Liver (tissue), 3 donors: ENCODE results near the gene RFX4.

Source experiments
- EGR1 ChIP-seq, 2 donors: IDR thresholded peaks; 2 replicates each; pipeline ENCODE4 v1.6.1; 2016 to 2018; ENCODE audit warnings: antibody characterized with exemption in 2 of 2, low read depth in 2 of 2
- FOXA1 ChIP-seq: IDR thresholded peaks from 2 replicates; pipeline ENCODE4 v1.6.1; 2016; ENCODE audit warnings: antibody characterized with exemption
- GABPA ChIP-seq, 2 donors: IDR thresholded peaks in 1 of 2; conservative IDR thresholded peaks in 1 of 2; 2 replicates each; pipeline ENCODE4 v1.6.1; 2016; ENCODE audit warnings: antibody characterized with exemption in 2 of 2, mild to moderate bottlenecking in 1 of 2, moderate library complexity in 1 of 2
- HNF4A ChIP-seq, 2 donors: conservative IDR thresholded peaks; 2 replicates each; pipeline ENCODE4 v1.6.1; 2016; ENCODE audit warnings: antibody characterized with exemption in 2 of 2, mild to moderate bottlenecking in 2 of 2
- JUND ChIP-seq, 2 donors: IDR thresholded peaks; 2 replicates each; pipeline ENCODE4 v1.6.1; 2016; ENCODE audit warnings: antibody characterized with exemption in 2 of 2
- MAX ChIP-seq: IDR thresholded peaks from 2 replicates; pipeline ENCODE4 v1.6.1; 2016; ENCODE audit warnings: antibody characterized with exemption
- REST ChIP-seq: IDR thresholded peaks from 2 replicates; pipeline ENCODE4 v1.6.1; 2016; ENCODE audit warnings: antibody characterized with exemption, mild to moderate bottlenecking
- SP1 ChIP-seq: IDR thresholded peaks from 2 replicates; pipeline ENCODE4 v1.6.1; 2018; ENCODE audit warnings: antibody characterized with exemption, mild to moderate bottlenecking
- TAF1 ChIP-seq: conservative IDR thresholded peaks from 2 replicates; pipeline ENCODE4 v1.6.1; 2016; ENCODE audit warnings: antibody characterized with exemption, mild to moderate bottlenecking
- ZBTB33 ChIP-seq: IDR thresholded peaks from 2 replicates; pipeline ENCODE4 v1.6.1; 2016; ENCODE audit warnings: antibody characterized with exemption
- TF ChIP-seq, protein P1 (sequence below): fragments of 150-350 bp; IDR thresholded peaks from 2 replicates; pipeline ENCODE4 v1.5.1; 2017; ENCODE audit warnings: improper control_type of control experiment, low read depth, low read length; ENCODE audit not compliant: missing input control
- donor health status: healthy.
- donor health status: healthy.

GRCh38 chr12:106712768-106713167 is 130.0 kb downstream of the RFX4 start:
- TF ChIP-seq, protein P1, sequence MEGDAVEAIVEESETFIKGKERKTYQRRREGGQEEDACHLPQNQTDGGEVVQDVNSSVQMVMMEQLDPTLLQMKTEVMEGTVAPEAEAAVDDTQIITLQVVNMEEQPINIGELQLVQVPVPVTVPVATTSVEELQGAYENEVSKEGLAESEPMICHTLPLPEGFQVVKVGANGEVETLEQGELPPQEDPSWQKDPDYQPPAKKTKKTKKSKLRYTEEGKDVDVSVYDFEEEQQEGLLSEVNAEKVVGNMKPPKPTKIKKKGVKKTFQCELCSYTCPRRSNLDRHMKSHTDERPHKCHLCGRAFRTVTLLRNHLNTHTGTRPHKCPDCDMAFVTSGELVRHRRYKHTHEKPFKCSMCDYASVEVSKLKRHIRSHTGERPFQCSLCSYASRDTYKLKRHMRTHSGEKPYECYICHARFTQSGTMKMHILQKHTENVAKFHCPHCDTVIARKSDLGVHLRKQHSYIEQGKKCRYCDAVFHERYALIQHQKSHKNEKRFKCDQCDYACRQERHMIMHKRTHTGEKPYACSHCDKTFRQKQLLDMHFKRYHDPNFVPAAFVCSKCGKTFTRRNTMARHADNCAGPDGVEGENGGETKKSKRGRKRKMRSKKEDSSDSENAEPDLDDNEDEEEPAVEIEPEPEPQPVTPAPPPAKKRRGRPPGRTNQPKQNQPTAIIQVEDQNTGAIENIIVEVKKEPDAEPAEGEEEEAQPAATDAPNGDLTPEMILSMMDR: no peak
- TF ChIP-seq FOXA1 (no peak), GABPA (IDR thresholded peaks at IDR 0.05 in 1 of 2, conservative IDR thresholded peaks at IDR 0.05 in 1 of 2) (no peak), EGR1 (IDR thresholded peaks at IDR 0.05; ENCODE audit: low read depth in 2 of 2) (no peak), HNF4A (conservative IDR thresholded peaks at IDR 0.05) (no peak), REST (no peak), ZBTB33 (no peak), TAF1 (no peak), MAX (no peak), SP1 (no peak), JUND (IDR thresholded peaks at IDR 0.05) (no peak)
